ENCODE results near the gene SEC61A1.
A peak's percentile ranks its signal among the peaks of the same experiment; 100 is the strongest.

Gene SEC61A1

GRCh38 chr3:128073185-128073725, 21.0 kb downstream of the SEC61A1 start:
- H3K4me3 ChIP-seq (ENCODE audit: low read depth, low read length), result no peak overlapping the region
- ChIA-PET CTCF (interaction anchor here (1.0 to 3.5 kb wide), 9 partner anchors 9 to 153 kb away, joined by 4 to 25 read pairs (median 5); no protein-coding TSS in a partner anchor), POLR2A (no interaction called here)
- TF ChIP-seq, protein P1, sequence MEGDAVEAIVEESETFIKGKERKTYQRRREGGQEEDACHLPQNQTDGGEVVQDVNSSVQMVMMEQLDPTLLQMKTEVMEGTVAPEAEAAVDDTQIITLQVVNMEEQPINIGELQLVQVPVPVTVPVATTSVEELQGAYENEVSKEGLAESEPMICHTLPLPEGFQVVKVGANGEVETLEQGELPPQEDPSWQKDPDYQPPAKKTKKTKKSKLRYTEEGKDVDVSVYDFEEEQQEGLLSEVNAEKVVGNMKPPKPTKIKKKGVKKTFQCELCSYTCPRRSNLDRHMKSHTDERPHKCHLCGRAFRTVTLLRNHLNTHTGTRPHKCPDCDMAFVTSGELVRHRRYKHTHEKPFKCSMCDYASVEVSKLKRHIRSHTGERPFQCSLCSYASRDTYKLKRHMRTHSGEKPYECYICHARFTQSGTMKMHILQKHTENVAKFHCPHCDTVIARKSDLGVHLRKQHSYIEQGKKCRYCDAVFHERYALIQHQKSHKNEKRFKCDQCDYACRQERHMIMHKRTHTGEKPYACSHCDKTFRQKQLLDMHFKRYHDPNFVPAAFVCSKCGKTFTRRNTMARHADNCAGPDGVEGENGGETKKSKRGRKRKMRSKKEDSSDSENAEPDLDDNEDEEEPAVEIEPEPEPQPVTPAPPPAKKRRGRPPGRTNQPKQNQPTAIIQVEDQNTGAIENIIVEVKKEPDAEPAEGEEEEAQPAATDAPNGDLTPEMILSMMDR (IDR thresholded peaks at IDR 0.05; ENCODE audit: insufficient read depth, low read length, missing control alignments), result no peak
- no peak for DNase-seq (ENCODE audit: low read depth, low spot score)

- POLR2A ChIA-PET, result interaction anchor here (0.6 kb wide), 1 partner anchor 11 kb away, joined by 3 read pairs; no protein-coding TSS in a partner anchor
- no peak overlapping the region for H3K4me3 ChIP-seq (ENCODE audit: low read depth, low read length)
- TF ChIP-seq, protein P1 (IDR thresholded peaks at IDR 0.05; ENCODE audit: insufficient read depth, low read length, missing control alignments), result no peak
- no peak for DNase-seq (ENCODE audit: low read depth, low spot score)
- CTCF ChIA-PET, result interaction anchor here (0.8 to 3.5 kb wide), 10 partner anchors 9 to 423 kb away, joined by 4 to 25 read pairs (median 5); no protein-coding TSS in a partner anchor
Observed at GRCh38 chr3:128073807-128074206, 21.6 kb downstream of the SEC61A1 start.

- H3K4me3 ChIP-seq (ENCODE audit: low read depth, low read length), result peak overlapping the region; percentile 32
- POLR2A ChIA-PET, result interaction anchor here (0.9 to 1.8 kb wide), 3 partner anchors 9 to 58 kb away, joined by 3 to 5 read pairs (median 4); no protein-coding TSS in a partner anchor
- no peak for DNase-seq (ENCODE audit: low read depth, low spot score)
- TF ChIP-seq, protein P1 (IDR thresholded peaks at IDR 0.05; ENCODE audit: insufficient read depth, low read length, missing control alignments), result no peak
- CTCF ChIA-PET, result interaction anchor here (0.9 to 5.4 kb wide), 11 partner anchors 8 to 487 kb away, joined by 3 to 40 read pairs (median 13); no protein-coding TSS in a partner anchor
Observed at GRCh38 chr3:128074851-128075521, 22.7 kb downstream of the SEC61A1 start.

DNA sequence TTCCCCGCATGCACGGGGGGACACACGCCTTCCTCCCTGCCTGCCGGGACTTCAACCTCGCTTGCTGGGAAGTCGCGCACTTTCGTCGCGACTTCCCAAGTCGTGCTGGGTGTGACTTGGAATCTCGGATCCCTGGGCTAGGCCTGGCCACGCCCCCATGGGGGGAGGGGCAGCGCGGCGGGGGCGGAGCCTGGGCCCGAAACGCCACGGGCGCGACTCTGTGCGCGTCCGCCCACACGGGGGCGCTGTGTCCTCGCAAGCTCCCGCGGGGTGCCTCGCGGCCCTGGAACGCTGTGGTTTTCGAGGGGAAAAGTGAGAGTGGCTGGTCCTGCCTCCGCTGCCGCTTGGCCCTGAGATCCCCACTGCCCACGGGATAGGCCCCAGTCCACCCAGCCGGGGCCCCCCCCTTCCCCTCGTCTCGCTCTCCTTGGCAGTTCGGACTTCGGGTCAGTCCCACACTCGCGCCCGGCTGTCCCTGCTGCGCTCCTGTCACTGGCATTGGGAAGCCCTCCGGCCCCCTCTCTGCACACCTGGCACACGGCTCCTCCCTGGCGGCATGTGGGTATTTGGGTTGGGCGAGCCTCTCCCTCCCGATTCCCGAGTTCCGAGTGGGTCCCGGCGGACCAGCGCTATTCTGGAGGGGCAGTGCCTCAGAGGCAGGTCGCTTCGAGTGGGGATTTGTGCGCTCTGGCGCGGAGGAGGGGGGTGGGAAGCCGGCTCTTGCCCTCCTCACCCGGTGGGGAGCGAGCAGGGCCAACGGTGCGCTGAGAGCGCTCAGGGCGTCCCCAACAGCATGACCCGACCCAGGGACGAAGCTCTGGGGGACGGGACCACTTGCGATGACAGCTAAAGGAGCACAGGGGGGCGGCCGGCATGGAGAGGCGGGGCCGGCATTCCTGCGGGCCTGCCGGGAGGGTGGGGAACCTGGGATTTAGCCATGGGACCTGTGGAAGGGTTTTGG, 23.6 kb downstream of the SEC61A1 start:
- CTCF ChIA-PET, result interaction anchor here (0.6 to 5.4 kb wide), 14 partner anchors 9 to 486 kb away, joined by 3 to 40 read pairs (median 4); no protein-coding TSS in a partner anchor
- no peak for DNase-seq (ENCODE audit: low read depth, low spot score)
- POLR2A ChIA-PET, result interaction anchor here (0.9 to 1.8 kb wide), 3 partner anchors 10 to 58 kb away, joined by 3 to 5 read pairs (median 4); no protein-coding TSS in a partner anchor
- TF ChIP-seq, protein P1 (IDR thresholded peaks at IDR 0.05; ENCODE audit: insufficient read depth, low read length, missing control alignments), result peak; percentile 96
- H3K4me3 ChIP-seq (ENCODE audit: low read depth, low read length), result peak overlapping the region; percentile 32

- DNase-seq (ENCODE audit: low read depth, low spot score), result no peak
- TF ChIP-seq, protein P1 (IDR thresholded peaks at IDR 0.05; ENCODE audit: insufficient read depth, low read length, missing control alignments), result no peak
- ChIA-PET POLR2A (interaction anchor here (0.7 kb wide), 1 partner anchor 47 kb away, joined by 3 read pairs; the partner anchor contains the start of gene RUVBL1), CTCF (interaction anchor here (0.6 to 5.4 kb wide), 10 partner anchors 10 to 245 kb away, joined by 3 to 40 read pairs (median 6); no protein-coding TSS in a partner anchor)
- H3K4me3 ChIP-seq (ENCODE audit: low read depth, low read length), result peak overlapping the region; percentile 18
Observed at GRCh38 chr3:128076483-128077201, 24.4 kb downstream of the SEC61A1 start.

Measured in AG04449 (cell line).